Urinary bladder (tissue), 4 donors: ENCODE data around the gene FCER1G. TPM values are rescaled to one million over a fixed set of nuclear protein-coding genes. Genes with fewer than 3 reads are reported as not detected.

Source experiments
- DNase-seq: peaks from one replicate; pipeline ENCODE4 v3.0.0-alpha.2; 2015; ENCODE audit errors: extremely low spot score
- H3K27ac ChIP-seq: one replicate; pipeline ENCODE4 v1.5.1; 2013; ENCODE audit warnings: low read depth, mild to moderate bottlenecking, moderate library complexity
- H3K36me3 ChIP-seq: one replicate; pipeline ENCODE4 v1.6.1; 2013; ENCODE audit warnings: mild to moderate bottlenecking, moderate library complexity; ENCODE audit not compliant: insufficient read depth
- H3K4me1 ChIP-seq: one replicate; pipeline ENCODE4 v1.6.1; 2013; ENCODE audit warnings: mild to moderate bottlenecking, moderate library complexity; ENCODE audit not compliant: insufficient read depth
- H3K4me3 ChIP-seq: one replicate; pipeline ENCODE4 v1.5.1; 2013; ENCODE audit warnings: low read depth, low read length
- WGBS: extraction: QIAGEN DNeasy Blood & Tissue Kit; methylation state at CpG from one replicate; pipeline ENCODE4 v1.1.7; 2013; 5-methylcytosine and 5-hydroxymethylcytosine counted together
- polyA plus RNA-seq: library from polyadenylated mRNA; stranded (reverse); fragments of 200-250 nt; gene quantifications from one replicate; pipeline ENCODE4 v1.2.3, GENCODE V29; 2013
- total RNA-seq: library from RNA; depleted of rRNA; stranded (reverse); fragments of >200 nt; gene quantifications from one replicate; pipeline ENCODE4 v1.2.3, GENCODE V29; 2014
- donor health status: healthy with polysubstance abuse.
- donor health status: healthy.

Gene FCER1G
- total and polyA plus RNA-seq, 2 donors: 15.9 to 161 TPM

DNA sequence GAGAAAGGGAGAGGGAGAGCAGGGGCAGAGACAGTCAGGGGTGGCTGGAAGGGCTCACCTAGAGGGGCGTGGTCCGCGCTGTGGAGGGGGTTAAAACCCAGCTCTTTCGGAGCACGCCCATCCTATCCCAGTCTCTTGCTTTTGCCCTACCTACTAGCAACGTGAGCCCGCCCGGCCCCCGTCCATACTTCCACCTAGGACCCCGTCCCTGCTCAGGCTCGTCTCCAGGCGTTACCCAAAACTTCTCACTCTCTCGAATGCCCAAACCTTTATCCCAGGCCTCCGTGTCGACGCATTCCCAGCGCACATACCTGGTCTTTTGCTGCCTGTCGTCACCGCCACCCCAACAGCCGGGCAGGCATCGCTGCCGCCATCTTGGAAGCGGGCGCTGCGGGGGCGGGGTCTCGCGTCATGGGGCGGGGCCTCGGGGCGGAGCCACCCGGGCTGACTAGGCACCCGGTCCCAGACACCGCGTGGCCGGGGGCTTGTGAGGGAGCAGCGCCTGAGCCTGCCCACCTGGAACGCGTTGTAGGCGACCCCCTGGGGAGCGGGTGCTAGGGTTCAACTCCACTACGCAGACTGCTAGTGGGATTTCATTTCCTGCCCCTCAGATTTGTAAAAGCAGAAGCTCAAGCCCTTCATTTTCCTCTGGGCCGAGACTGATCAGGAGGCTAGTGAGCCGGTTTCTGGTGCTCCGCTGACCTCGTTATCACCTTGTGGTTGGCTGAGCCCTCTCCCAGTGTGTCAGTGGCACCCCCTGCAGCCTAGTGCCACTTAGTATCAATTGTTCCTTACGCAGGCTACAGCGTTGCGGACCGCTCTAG is 37.8 kb upstream of the FCER1G start, which contains the start of gene B4GALT3:
TSS of gene B4GALT3 (minus strand) at position 396 of the 824 bp plus-strand sequence. CDS start 1,447 bp downstream, outside the sequence.
- Histone ChIP-seq H3K27ac (peak within 1 kb of the TSS; percentile 90), H3K36me3 (peaks cover 2% of the 10 kb centered on the region), H3K4me1 (no peaks in the 10 kb centered on the region), H3K4me3 (peak within 1 kb of the TSS; percentile 78)
- WGBS: 3% methylated on average over 50 of the region's 50 CpGs
- peak; percentile 76 for DNase-seq

- Histone ChIP-seq H3K36me3 (peaks cover 2% of the 10 kb centered on the region), H3K4me3 (peak overlapping the region; percentile 78), H3K4me1 (no peaks in the 10 kb centered on the region), H3K27ac (peak overlapping the region; percentile 84)
- no peak for DNase-seq
- WGBS: 46% methylated on average over 9 of the region's 9 CpGs
Observed at GRCh38 chr1:161177936-161178244, 37.2 kb upstream of the FCER1G start.

DNA sequence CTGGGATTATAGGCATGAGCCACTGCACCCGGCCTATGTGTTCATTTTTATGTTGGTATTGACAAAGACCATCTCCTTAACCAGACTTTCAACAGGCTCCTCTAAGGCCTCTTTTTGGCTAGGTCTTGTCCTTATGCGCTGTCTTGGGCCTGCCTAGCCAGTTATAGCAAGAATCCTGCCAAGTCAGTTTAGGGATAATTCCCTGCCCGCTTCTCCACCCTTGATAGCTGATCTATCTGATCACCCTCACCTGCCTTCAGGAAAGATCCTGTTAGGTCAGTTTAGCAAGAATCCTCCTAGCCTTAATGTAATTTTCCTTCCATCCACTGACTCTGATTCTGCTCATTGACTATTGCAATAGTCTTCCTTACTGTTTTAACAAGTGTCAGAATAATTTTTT is 35.4 kb upstream of the FCER1G start:
- Histone ChIP-seq H3K4me3 (no peak overlapping the region), H3K36me3 (no peaks in the 10 kb centered on the region), H3K4me1 (no peaks in the 10 kb centered on the region), H3K27ac (no peak overlapping the region)
- no peak for DNase-seq
- 88% methylated on average over 3 of the region's 3 CpGs for WGBS

- Histone ChIP-seq H3K36me3 (no peaks in the 10 kb centered on the region), H3K27ac (no peak overlapping the region), H3K4me1 (no peaks in the 10 kb centered on the region), H3K4me3 (no peak overlapping the region)
- WGBS: 68% methylated on average over 1 of the region's 1 CpG
- no peak for DNase-seq
Observed at GRCh38 chr1:161180639-161181038, 34.5 kb upstream of the FCER1G start.

GRCh38 chr1:161182214-161182613 is 32.9 kb upstream of the FCER1G start:
- 91% methylated on average over 1 of the region's 1 CpG for WGBS
- DNase-seq: no peak

DNA sequence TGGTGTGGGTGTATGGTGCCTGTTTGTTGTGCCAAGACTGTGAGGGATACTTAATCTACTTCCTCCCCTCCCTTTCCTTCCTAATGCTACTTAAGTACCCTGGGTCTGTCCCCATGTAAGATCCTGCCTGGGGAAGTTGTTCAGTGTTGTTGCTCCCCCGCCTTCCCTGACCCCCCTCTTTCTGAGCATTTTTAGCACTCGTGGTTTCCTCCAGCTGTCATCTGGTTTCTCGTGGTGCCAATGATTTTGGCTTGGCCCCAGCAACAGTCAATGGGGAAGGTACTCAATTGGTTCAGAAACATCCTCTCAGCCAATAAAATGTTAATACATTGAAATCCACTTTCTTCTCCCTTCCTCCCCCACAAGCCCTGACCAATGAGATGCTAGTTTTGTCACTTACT is 29.8 kb upstream of the FCER1G start:
- H3K36me3 ChIP-seq: no peaks in the 10 kb centered on the region
- no peak overlapping the region for H3K4me3 ChIP-seq
- no peaks in the 10 kb centered on the region for H3K4me1 ChIP-seq
- no peak overlapping the region for H3K27ac ChIP-seq
- DNase-seq: no peak
- 17% methylated on average over 3 of the region's 3 CpGs for WGBS

More at GRCh38 chr1:161182214-161182613, 32.9 kb upstream of the FCER1G start:
- no peak overlapping the region for H3K27ac ChIP-seq
- H3K4me3 ChIP-seq: no peak overlapping the region
- H3K4me1 ChIP-seq: no peaks in the 10 kb centered on the region
- H3K36me3 ChIP-seq: no peaks in the 10 kb centered on the region

GRCh38 chr1:161185732-161186311 is 29.3 kb upstream of the FCER1G start:
- no peak overlapping the region for H3K4me3 ChIP-seq
- no peak overlapping the region for H3K27ac ChIP-seq
- no peaks in the 10 kb centered on the region for H3K4me1 ChIP-seq
- WGBS: 30% methylated on average over 2 of the region's 2 CpGs
- DNase-seq: no peak
- H3K36me3 ChIP-seq: no peaks in the 10 kb centered on the region

DNA sequence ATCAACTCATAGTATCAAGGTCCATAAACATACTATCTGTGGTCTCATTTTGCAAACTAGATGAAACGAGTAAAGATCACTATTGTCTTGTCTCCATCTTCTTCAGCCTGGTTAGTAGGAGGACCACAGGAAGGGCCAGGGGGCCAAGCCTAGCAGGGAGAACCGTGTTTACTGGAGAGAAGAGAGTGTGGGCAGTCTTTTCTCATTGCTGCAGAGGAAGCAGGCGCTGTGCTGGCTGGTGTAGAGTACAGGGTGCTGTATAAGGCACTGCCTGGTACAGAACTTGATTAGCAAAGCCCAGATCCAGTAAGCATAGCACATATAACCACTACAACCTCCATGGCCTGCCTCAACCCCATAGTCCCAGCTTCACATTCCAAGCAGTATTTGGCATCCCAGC is 27.8 kb upstream of the FCER1G start:
- H3K4me1 ChIP-seq: no peaks in the 10 kb centered on the region
- no peak overlapping the region for H3K4me3 ChIP-seq
- H3K36me3 ChIP-seq: no peaks in the 10 kb centered on the region
- 72% methylated on average over 3 of the region's 3 CpGs for WGBS
- DNase-seq: no peak
- H3K27ac ChIP-seq: no peak overlapping the region

DNA sequence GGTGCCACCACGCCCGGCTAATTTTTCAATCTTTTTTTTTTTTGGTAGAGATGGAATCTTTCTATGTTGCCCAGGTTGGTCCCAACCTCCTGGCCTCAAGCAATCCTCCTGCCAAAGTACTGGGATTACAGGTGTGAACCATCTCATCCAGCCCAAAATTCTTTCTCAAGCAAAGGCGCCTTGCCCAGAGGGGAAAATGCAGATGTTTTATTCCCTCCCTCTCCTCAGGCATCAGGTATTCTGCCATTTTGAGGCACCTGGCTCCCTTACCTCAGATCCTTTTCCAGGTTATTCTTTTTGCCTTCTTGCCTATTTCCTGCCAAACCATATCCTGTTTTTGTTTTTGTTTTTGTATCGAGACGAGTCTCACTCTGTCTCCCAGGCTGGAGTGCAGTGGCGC is 26.7 kb upstream of the FCER1G start:
- H3K36me3 ChIP-seq: no peaks in the 10 kb centered on the region
- WGBS: 80% methylated on average over 6 of the region's 6 CpGs
- no peaks in the 10 kb centered on the region for H3K4me1 ChIP-seq
- no peak for DNase-seq
- no peak overlapping the region for H3K4me3 ChIP-seq
- no peak overlapping the region for H3K27ac ChIP-seq

DNA sequence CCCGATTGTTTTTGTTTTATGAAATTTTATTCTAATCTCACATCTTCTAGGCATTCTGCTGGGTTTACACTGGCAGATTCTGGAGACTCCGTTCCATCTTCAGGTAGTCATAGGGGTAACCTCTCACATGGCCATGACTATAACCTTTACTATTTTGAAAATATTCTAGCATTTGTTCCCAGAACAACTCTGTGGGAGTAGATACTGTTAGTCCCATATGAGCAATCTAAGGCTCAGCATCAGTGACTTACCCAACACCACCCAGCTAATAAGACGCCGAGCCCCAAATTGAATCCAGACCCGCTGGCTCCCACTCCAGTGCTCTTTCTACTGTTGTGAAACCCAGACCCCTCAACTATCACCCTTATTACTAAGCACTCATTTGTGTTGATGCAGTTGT is 26.1 kb upstream of the FCER1G start:
- Histone ChIP-seq H3K4me3 (no peak overlapping the region), H3K36me3 (no peaks in the 10 kb centered on the region), H3K4me1 (no peaks in the 10 kb centered on the region), H3K27ac (no peak overlapping the region)
- 85% methylated on average over 5 of the region's 5 CpGs for WGBS
- no peak for DNase-seq

GRCh38 chr1:161190962-161191521 is 24.1 kb upstream of the FCER1G start:
- Histone ChIP-seq H3K36me3 (no peaks in the 10 kb centered on the region), H3K27ac (no peak overlapping the region), H3K4me3 (no peak overlapping the region), H3K4me1 (no peaks in the 10 kb centered on the region)
- 69% methylated on average over 22 of the region's 22 CpGs for WGBS
- no peak for DNase-seq

DNA sequence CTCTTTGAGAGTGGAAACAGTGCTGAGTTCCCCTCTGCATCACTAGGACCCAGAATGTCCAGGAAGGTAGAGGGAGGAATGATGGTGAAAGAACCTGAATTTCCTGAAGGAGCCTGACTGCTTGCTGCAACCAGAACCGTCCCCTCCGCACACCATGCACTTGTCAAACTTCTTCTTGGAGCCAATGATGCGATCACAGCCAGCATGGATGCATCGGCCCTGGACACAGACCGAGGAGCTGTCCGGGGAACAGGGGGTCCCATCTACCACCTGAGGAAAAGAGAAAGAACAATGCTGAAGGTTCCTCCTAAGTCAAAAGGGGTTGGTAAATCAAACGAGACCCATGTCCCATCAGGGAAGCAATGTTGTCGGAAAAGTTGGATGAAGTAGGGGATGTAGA is 23.1 kb upstream of the FCER1G start:
- no peak overlapping the region for H3K27ac ChIP-seq
- DNase-seq: no peak
- no peaks in the 10 kb centered on the region for H3K36me3 ChIP-seq
- no peaks in the 10 kb centered on the region for H3K4me1 ChIP-seq
- WGBS: 78% methylated on average over 8 of the region's 8 CpGs
- H3K4me3 ChIP-seq: no peak overlapping the region

- DNase-seq: no peak
- 57% methylated on average over 15 of the region's 15 CpGs for WGBS
- H3K27ac ChIP-seq: no peak overlapping the region
- no peak overlapping the region for H3K4me3 ChIP-seq
- H3K4me1 ChIP-seq: no peaks in the 10 kb centered on the region
- H3K36me3 ChIP-seq: no peaks in the 10 kb centered on the region
Observed at GRCh38 chr1:161192476-161193465, 22.3 kb upstream of the FCER1G start.
